RWPE1 (cell line): Measurements from ENCODE around the gene TRIM41.

Source experiments
- CTCF ChIA-PET: fragments of 350-600 bp; sonication (Branson Sonifier 250); formaldehyde crosslinking; extraction: SDS; loops from one replicate; lab custom pipeline; 2021; lab: Yijun Ruan, JAX
- POLR2A ChIA-PET: fragments of 400-600 bp; formaldehyde crosslinking; extraction: SDS; loops from one replicate; lab custom pipeline; 2020; ENCODE audit warnings: antibody characterized with exemption; ENCODE audit not compliant: low non-redundant PET; lab: Yijun Ruan, JAX
- DNase-seq: peaks from one replicate; pipeline ENCODE4 v3.0.0; 2012; ENCODE audit warnings: low spot score
- H3K27ac ChIP-seq: fragments of 450-650 bp; 2 replicates; pipeline ENCODE4 v1.5.1; 2017
- TF ChIP-seq, protein P1 (sequence below): fragments of 450-650 bp; conservative IDR thresholded peaks from 2 replicates; pipeline ENCODE4 v1.5.1; 2017; ENCODE audit warnings: low read depth, mild to moderate bottlenecking

TRIM41 gene

DNA sequence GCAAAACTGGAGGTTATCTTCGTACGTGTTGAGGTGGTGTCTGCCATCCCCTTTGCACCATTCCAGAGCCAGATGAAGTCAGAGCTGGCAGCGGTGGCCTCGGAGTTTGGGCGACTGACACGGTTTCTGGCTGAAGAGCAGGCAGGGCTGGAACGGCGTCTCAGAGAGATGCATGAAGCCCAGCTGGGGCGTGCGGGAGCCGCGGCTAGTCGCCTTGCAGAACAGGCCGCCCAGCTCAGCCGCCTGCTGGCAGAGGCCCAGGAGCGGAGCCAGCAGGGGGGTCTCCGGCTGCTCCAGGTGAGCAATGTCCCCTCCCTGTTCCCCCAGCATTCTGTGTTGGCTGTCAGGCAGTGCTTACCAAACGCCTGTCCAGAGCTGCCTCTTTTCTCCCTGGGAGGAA, 9.5 kb downstream of the TRIM41 start:
- CTCF ChIA-PET = no interaction called here
- DNase-seq = no peak
- POLR2A ChIA-PET = interaction anchor here (1.6 kb wide), 1 partner anchor 9 kb away, joined by 3 read pairs; no protein-coding TSS in a partner anchor

GRCh38 chr5:181233088-181233800, 10.2 kb downstream of the TRIM41 start:
- H3K27ac ChIP-seq = peak overlapping the region; percentile 68
- DNase-seq = no peak
- TF ChIP-seq, protein P1, sequence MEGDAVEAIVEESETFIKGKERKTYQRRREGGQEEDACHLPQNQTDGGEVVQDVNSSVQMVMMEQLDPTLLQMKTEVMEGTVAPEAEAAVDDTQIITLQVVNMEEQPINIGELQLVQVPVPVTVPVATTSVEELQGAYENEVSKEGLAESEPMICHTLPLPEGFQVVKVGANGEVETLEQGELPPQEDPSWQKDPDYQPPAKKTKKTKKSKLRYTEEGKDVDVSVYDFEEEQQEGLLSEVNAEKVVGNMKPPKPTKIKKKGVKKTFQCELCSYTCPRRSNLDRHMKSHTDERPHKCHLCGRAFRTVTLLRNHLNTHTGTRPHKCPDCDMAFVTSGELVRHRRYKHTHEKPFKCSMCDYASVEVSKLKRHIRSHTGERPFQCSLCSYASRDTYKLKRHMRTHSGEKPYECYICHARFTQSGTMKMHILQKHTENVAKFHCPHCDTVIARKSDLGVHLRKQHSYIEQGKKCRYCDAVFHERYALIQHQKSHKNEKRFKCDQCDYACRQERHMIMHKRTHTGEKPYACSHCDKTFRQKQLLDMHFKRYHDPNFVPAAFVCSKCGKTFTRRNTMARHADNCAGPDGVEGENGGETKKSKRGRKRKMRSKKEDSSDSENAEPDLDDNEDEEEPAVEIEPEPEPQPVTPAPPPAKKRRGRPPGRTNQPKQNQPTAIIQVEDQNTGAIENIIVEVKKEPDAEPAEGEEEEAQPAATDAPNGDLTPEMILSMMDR = no peak
- ChIA-PET CTCF (no interaction called here), POLR2A (interaction anchor here (1.6 kb wide), 1 partner anchor 9 kb away, joined by 3 read pairs; no protein-coding TSS in a partner anchor)

More for the DNA sequence above, 9.5 kb downstream of the TRIM41 start:
- TF ChIP-seq, protein P1 = no peak
- peak overlapping the region; percentile 68 for H3K27ac ChIP-seq

DNA sequence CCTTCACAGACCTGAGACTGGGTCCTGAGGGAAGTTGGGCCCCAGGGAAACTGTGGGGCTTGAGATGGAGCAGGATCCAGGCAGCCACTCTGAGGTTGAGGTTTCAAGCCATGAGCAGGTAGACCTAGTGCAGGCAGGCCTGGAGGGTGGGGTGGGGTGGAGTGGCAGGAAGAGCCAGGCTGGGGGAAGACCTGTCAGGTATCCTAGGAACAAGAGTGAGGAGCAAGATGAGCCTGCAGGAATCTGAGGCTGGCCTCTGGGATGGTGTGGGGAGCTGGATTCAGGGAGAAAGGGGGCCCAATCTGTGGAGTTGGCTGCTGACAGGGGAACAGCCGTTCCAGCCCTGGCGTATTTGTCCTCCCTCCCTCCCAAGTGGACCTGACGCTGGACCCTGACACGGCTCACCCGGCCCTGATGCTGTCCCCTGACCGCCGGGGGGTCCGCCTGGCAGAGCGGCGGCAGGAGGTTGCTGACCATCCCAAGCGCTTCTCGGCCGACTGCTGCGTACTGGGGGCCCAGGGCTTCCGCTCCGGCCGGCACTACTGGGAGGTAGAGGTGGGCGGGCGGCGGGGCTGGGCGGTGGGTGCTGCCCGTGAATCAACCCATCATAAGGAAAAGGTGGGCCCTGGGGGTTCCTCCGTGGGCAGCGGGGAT, 10.8 kb downstream of the TRIM41 start:
- TF ChIP-seq, protein P1 = no peak
- ChIA-PET CTCF (interaction anchor here (0.6 kb wide), 1 partner anchor 8 kb away, joined by 4 read pairs; no protein-coding TSS in a partner anchor), POLR2A (no interaction called here)
- H3K27ac ChIP-seq = peak overlapping the region; percentile 68
- no peak for DNase-seq

DNA sequence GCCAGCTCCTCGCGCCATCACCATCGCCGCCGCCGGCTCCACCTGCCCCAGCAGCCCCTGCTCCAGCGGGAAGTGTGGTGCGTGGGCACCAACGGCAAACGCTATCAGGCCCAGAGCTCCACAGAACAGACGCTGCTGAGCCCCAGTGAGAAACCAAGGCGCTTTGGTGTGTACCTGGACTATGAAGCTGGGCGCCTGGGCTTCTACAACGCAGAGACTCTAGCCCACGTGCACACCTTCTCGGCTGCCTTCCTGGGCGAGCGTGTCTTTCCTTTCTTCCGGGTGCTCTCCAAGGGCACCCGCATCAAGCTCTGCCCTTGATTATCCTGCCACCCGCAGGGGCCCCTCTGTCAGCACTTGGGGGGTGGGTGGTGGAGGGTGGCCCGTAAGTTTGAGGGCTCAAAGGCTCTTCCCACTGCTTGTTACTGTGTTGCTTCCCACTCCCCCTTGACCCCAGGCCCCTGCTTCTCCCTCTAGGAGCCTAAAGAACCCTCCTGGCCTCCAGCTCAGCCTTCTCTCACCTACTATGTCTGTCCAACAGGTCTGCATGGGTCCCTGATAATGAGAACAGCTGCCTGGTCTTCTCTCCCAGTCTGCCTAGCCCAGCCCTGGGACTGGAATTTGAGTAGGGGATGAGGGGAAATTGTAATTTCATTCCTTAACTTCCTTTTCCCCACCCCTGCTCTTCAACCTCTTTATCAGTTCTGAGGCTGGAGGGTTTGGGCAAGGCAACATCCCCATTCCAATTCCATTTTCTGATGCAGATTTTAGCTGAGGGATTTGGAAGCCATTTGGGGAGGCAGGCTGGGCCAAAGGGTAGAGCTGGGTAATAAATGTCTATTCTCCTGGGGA, 11.6 kb downstream of the TRIM41 start:
- H3K27ac ChIP-seq = peak overlapping the region; percentile 68
- TF ChIP-seq, protein P1 = no peak
- DNase-seq = no peak
- POLR2A ChIA-PET = interaction anchor here (0.9 to 1.3 kb wide), 2 partner anchors 9 to 17 kb away, joined by 3 to 5 read pairs; no protein-coding TSS in a partner anchor
- CTCF ChIA-PET = interaction anchor here (0.6 to 1.0 kb wide), 2 partner anchors 9 to 50 kb away, joined by 4 to 5 read pairs; no protein-coding TSS in a partner anchor

- ChIA-PET POLR2A (interaction anchor here (0.9 to 1.3 kb wide), 2 partner anchors 10 to 16 kb away, joined by 3 to 5 read pairs; no protein-coding TSS in a partner anchor), CTCF (interaction anchor here (1.0 kb wide), 1 partner anchor 51 kb away, joined by 5 read pairs; no protein-coding TSS in a partner anchor)
- TF ChIP-seq, protein P1 = no peak
- DNase-seq = no peak
- H3K27ac ChIP-seq = peak overlapping the region; percentile 68
Measured at GRCh38 chr5:181235323-181235688, 12.2 kb downstream of the TRIM41 start.
